GM13976 (cell line): ENCODE measurements around the gene NOL12.
"Not testable (repeated sequence)": the region's sequence is repeated elsewhere in the genome, so short reads cannot be mapped to it uniquely, and the experiment has no call there.

ENCODE experiments used
- DNase-seq: peaks from one replicate; pipeline ENCODE4 v3.0.0; 2012; ENCODE audit warnings: low spot score
- CTCF ChIP-seq: IDR thresholded peaks from 2 replicates; pipeline ENCODE4 v1.5.1; 2012; ENCODE audit warnings: borderline replicate concordance, mild to moderate bottlenecking; ENCODE audit not compliant: insufficient read depth; ENCODE audit errors: extremely low read depth, missing control alignments, control extremely low read depth
- in situ Hi-C: fragments of 300-500 bp; cut with MboI; formaldehyde crosslinking; loops from one replicate; pipeline ENCODE4 v1.12.0; 2022; ENCODE audit warnings: low sequenced_read_pairs, mixed read lengths, inconsistent platforms; ENCODE audit not compliant: unreplicated experiment

Gene NOL12

GRCh38 chr22:37716708-37717107 is 30.6 kb downstream of the NOL12 start:
- no peak for TF ChIP-seq CTCF
- no peak for DNase-seq
- in situ Hi-C loops, result no loop called here

- in situ Hi-C loops, DNase-seq: not testable (repeated sequence)
These were observed 31.1 kb downstream of the NOL12 start for GRCh38 chr22:37717235-37717634.

- in situ Hi-C loops, DNase-seq: not testable (repeated sequence)
These were observed 31.7 kb downstream of the NOL12 start for GRCh38 chr22:37717746-37718305.

GRCh38 chr22:37725551-37726240 is 39.6 kb downstream of the NOL12 start:
- in situ Hi-C loops, result no loop called here
- DNase-seq, result no peak
- no peak for TF ChIP-seq CTCF

- in situ Hi-C loops, result no loop called here
- peak; percentile 69 for DNase-seq
- TF ChIP-seq CTCF, result no peak
These were observed 40.2 kb downstream of the NOL12 start for GRCh38 chr22:37726241-37726887.

GRCh38 chr22:37728620-37729019 is 42.5 kb downstream of the NOL12 start:
- no peak for DNase-seq
- in situ Hi-C loops, result no loop called here
- no peak for TF ChIP-seq CTCF

GRCh38 chr22:37731804-37732471 is 45.8 kb downstream of the NOL12 start:
- no peak for DNase-seq
- peak; percentile 19 for TF ChIP-seq CTCF

More at GRCh38 chr22:37731804-37732471, 45.8 kb downstream of the NOL12 start:
- in situ Hi-C loops, result no loop called here
